Type B pancreatic cell (in vitro differentiated cells): ENCODE measurements around the gene MLX. TPM values are rescaled to one million over a fixed set of nuclear protein-coding genes. Genes with fewer than 3 reads are reported as not detected.

Experiments used
- DNase-seq: peaks from one replicate; pipeline ENCODE4 v3.0.0; 2021; ENCODE audit warnings: mixed read lengths; ENCODE audit not compliant: unreplicated experiment; ENCODE audit errors: extremely low spot score
- H3K27ac Mint-ChIP-seq: 2 replicates; pipeline ENCODE4 v1.8.0; 2021; ENCODE audit warnings: mild to moderate bottlenecking, mixed read lengths
- H3K27me3 Mint-ChIP-seq: 2 replicates; pipeline ENCODE4 v1.8.0; 2021; ENCODE audit warnings: mixed read lengths
- H3K36me3 Mint-ChIP-seq: 2 replicates; pipeline ENCODE4 v1.8.0; 2021; ENCODE audit warnings: mixed read lengths
- H3K4me1 Mint-ChIP-seq: one replicate; pipeline ENCODE4 v1.8.0; 2021; ENCODE audit warnings: mixed read lengths; ENCODE audit not compliant: unreplicated experiment
- H3K4me3 Mint-ChIP-seq: 2 replicates; pipeline ENCODE4 v1.8.0; 2021; ENCODE audit warnings: mild to moderate bottlenecking, mixed read lengths
- H3K9me3 Mint-ChIP-seq: 2 replicates; pipeline ENCODE4 v1.8.0; 2021; ENCODE audit warnings: mixed read lengths
- CTCF ChIP-seq: fragments of 200-600 bp; sonication (generic); conservative IDR thresholded peaks from 2 replicates; pipeline ENCODE4 v1.5.0; 2021; ENCODE audit warnings: antibody characterized with exemption, mild to moderate bottlenecking
- total RNA-seq: library from RNA; stranded (reverse); gene quantifications from 2 replicates; pipeline ENCODE4 v1.2.1, GENCODE V29; 2021; ENCODE audit warnings: low replicate concordance

Gene MLX
- total RNA-seq, 1 donor from 2014 or later, result 32.3 TPM

GRCh38 chr17:42571435-42572225 lies 4.7 kb downstream of the MLX start:
- H3K4me3 Mint-ChIP-seq, result no peak overlapping the region
- H3K36me3 Mint-ChIP-seq, result peaks cover 21% of the 10 kb centered on the region
- H3K9me3 Mint-ChIP-seq, result no peaks in the 10 kb centered on the region
- DNase-seq, result no peak
- TF ChIP-seq CTCF, result no peak
- H3K27me3 Mint-ChIP-seq, result no peaks in the 10 kb centered on the region
- H3K27ac Mint-ChIP-seq, result no peak overlapping the region
- peaks cover 17% of the 10 kb centered on the region for H3K4me1 Mint-ChIP-seq

- Mint-ChIP-seq H3K27ac (no peak overlapping the region), H3K9me3 (no peaks in the 10 kb centered on the region), H3K4me1 (peaks cover 20% of the 10 kb centered on the region), H3K27me3 (no peaks in the 10 kb centered on the region), H3K36me3 (peaks cover 18% of the 10 kb centered on the region), H3K4me3 (no peak overlapping the region)
- DNase-seq, result no peak
- no peak for TF ChIP-seq CTCF
Measured at GRCh38 chr17:42573095-42573494, 6.2 kb downstream of the MLX start.

- H3K4me3 Mint-ChIP-seq, result no peak overlapping the region
- H3K27ac Mint-ChIP-seq, result no peak overlapping the region
- H3K9me3 Mint-ChIP-seq, result no peaks in the 10 kb centered on the region
- no peak for DNase-seq
- H3K36me3 Mint-ChIP-seq, result peaks cover 18% of the 10 kb centered on the region
- peaks cover 25% of the 10 kb centered on the region for H3K4me1 Mint-ChIP-seq
- TF ChIP-seq CTCF, result no peak
- H3K27me3 Mint-ChIP-seq, result no peaks in the 10 kb centered on the region
Measured at GRCh38 chr17:42574463-42574862, 7.6 kb downstream of the MLX start.

GRCh38 chr17:42577140-42577531 lies 10.2 kb downstream of the MLX start:
- Mint-ChIP-seq H3K27me3 (no peaks in the 10 kb centered on the region), H3K4me3 (peak overlapping the region; percentile 99), H3K36me3 (peaks cover 13% of the 10 kb centered on the region), H3K27ac (peak overlapping the region; percentile 80), H3K9me3 (no peaks in the 10 kb centered on the region), H3K4me1 (peaks cover 29% of the 10 kb centered on the region)
- no peak for TF ChIP-seq CTCF
- DNase-seq, result no peak

GRCh38 chr17:42577532-42578281 lies 10.8 kb downstream of the MLX start, which contains the start of gene PSMC3IP:
PSMC3IP (minus strand) TSS chr17:42577729; CDS start chr17:42577686, 43 bp downstream.
- no peak for TF ChIP-seq CTCF
- Mint-ChIP-seq H3K4me3 (peak within 1 kb of the TSS; percentile 99), H3K36me3 (peaks cover 13% of the 10 kb centered on the region), H3K27me3 (no peaks in the 10 kb centered on the region), H3K4me1 (peaks cover 29% of the 10 kb centered on the region), H3K27ac (peak within 1 kb of the TSS; percentile 94), H3K9me3 (no peaks in the 10 kb centered on the region)
- DNase-seq, result peak; percentile 94
